ENCODE data around the gene SDCBP2. TPM values are rescaled to one million over a fixed set of nuclear protein-coding genes. Genes with fewer than 3 reads are reported as not detected.
A peak's percentile ranks its signal among the peaks of the same experiment; 100 is the strongest.

Gene SDCBP2
- total RNA-seq, 1 donor from 2014 or later, result 2.4 TPM

- Mint-ChIP-seq H3K36me3 (ENCODE audit: low read depth) (no peaks in the 10 kb centered on the region), H3K4me3 (peak overlapping the region; percentile 38), H3K4me1 (no peaks in the 10 kb centered on the region), H3K27ac (ENCODE audit: unreplicated experiment) (no peak overlapping the region), H3K27me3 (ENCODE audit: low read depth) (no peaks in the 10 kb centered on the region), H3K9me3 (no peaks in the 10 kb centered on the region)
- TF ChIP-seq CTCF (conservative IDR thresholded peaks at IDR 0.05), result no peak
- DNase-seq (ENCODE audit: low read depth, low spot score), result no peak
These were observed 7.9 kb upstream of the SDCBP2 start for GRCh38 chr20:1336699-1337367.

- Mint-ChIP-seq H3K4me3 (peak overlapping the region; percentile 38), H3K27ac (ENCODE audit: unreplicated experiment) (no peak overlapping the region), H3K36me3 (ENCODE audit: low read depth) (no peaks in the 10 kb centered on the region), H3K9me3 (no peaks in the 10 kb centered on the region), H3K27me3 (ENCODE audit: low read depth) (no peaks in the 10 kb centered on the region), H3K4me1 (no peaks in the 10 kb centered on the region)
- no peak for TF ChIP-seq CTCF (conservative IDR thresholded peaks at IDR 0.05)
- DNase-seq (ENCODE audit: low read depth, low spot score), result no peak
These were observed 7.2 kb upstream of the SDCBP2 start for GRCh38 chr20:1335961-1336698.

- no peaks in the 10 kb centered on the region for H3K4me1 Mint-ChIP-seq
- H3K27me3 Mint-ChIP-seq (ENCODE audit: low read depth), result no peaks in the 10 kb centered on the region
- no peak for TF ChIP-seq CTCF (conservative IDR thresholded peaks at IDR 0.05)
- no peak overlapping the region for H3K27ac Mint-ChIP-seq (ENCODE audit: unreplicated experiment)
- no peaks in the 10 kb centered on the region for H3K9me3 Mint-ChIP-seq
- H3K4me3 Mint-ChIP-seq, result peak overlapping the region; percentile 23
- H3K36me3 Mint-ChIP-seq (ENCODE audit: low read depth), result no peaks in the 10 kb centered on the region
- no peak for DNase-seq (ENCODE audit: low read depth, low spot score)
These were observed 5.8 kb upstream of the SDCBP2 start for GRCh38 chr20:1334761-1335160.

GRCh38 chr20:1334370-1334731, 5.4 kb upstream of the SDCBP2 start:
- Mint-ChIP-seq H3K9me3 (no peaks in the 10 kb centered on the region), H3K27ac (ENCODE audit: unreplicated experiment) (no peak overlapping the region)

More at GRCh38 chr20:1334370-1334731, 5.4 kb upstream of the SDCBP2 start:
- H3K27me3 Mint-ChIP-seq (ENCODE audit: low read depth), result no peaks in the 10 kb centered on the region
- H3K4me1 Mint-ChIP-seq, result no peaks in the 10 kb centered on the region
- H3K4me3 Mint-ChIP-seq, result peak overlapping the region; percentile 23
- DNase-seq (ENCODE audit: low read depth, low spot score), result no peak
- no peak for TF ChIP-seq CTCF (conservative IDR thresholded peaks at IDR 0.05)
- H3K36me3 Mint-ChIP-seq (ENCODE audit: low read depth), result no peaks in the 10 kb centered on the region
